ENCODE measurements around the gene ILRUN. TPM values are rescaled to one million over a fixed set of nuclear protein-coding genes. Genes with fewer than 3 reads are reported as not detected.

Gene ILRUN
- total and polyA plus RNA-seq, 8 donors: 43.7 to 82.9 (median 48.3) TPM

DNA sequence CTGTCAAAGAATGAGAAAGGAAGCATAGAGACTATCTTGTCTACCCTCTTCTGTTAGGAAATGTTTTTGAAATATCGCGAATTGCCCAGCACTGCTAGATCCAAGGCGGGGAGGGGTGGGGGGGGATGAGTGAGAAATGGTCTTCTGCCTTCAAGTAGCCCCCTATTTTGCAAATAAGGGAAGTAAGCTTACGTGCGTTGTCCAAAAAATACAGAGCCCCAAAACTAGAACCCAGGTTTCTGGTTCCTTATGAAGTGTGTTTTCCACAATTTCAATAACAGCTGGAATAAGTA lies 923 bp upstream of the ILRUN start:
- Histone ChIP-seq H3K9me3 (no peaks in the 10 kb centered on the region), H3K36me3 (no peaks in the 10 kb centered on the region), H3K27me3 (no peaks in the 10 kb centered on the region), H3K4me1 (peaks cover 6 to 43% of the 10 kb centered on the region in 2 donors), H3K4me3 (peak overlapping the region; percentile 88 to 91), H3K27ac (peak overlapping the region in 1 of 2 donors; percentile 92)
- intact Hi-C loops (cut with DNase I): no loop called here
- ATAC-seq (no peak), DNase-seq (no peak)
- TF ChIP-seq, protein P1, sequence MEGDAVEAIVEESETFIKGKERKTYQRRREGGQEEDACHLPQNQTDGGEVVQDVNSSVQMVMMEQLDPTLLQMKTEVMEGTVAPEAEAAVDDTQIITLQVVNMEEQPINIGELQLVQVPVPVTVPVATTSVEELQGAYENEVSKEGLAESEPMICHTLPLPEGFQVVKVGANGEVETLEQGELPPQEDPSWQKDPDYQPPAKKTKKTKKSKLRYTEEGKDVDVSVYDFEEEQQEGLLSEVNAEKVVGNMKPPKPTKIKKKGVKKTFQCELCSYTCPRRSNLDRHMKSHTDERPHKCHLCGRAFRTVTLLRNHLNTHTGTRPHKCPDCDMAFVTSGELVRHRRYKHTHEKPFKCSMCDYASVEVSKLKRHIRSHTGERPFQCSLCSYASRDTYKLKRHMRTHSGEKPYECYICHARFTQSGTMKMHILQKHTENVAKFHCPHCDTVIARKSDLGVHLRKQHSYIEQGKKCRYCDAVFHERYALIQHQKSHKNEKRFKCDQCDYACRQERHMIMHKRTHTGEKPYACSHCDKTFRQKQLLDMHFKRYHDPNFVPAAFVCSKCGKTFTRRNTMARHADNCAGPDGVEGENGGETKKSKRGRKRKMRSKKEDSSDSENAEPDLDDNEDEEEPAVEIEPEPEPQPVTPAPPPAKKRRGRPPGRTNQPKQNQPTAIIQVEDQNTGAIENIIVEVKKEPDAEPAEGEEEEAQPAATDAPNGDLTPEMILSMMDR (IDR thresholded peaks at IDR 0.05): no peak

- peak; percentile 46 to 91 (median 54) for DNase-seq
- intact Hi-C loops (cut with DNase I): no loop called here
- Histone ChIP-seq H3K4me1 (peaks cover 6 to 52% of the 10 kb centered on the region in 2 donors), H3K27ac (peak overlapping the region; percentile 92 to 93), H3K4me3 (peak overlapping the region; percentile 88 to 91), H3K27me3 (no peaks in the 10 kb centered on the region), H3K36me3 (no peaks in the 10 kb centered on the region), H3K9me3 (no peaks in the 10 kb centered on the region)
- TF ChIP-seq, protein P1 (IDR thresholded peaks at IDR 0.05): no peak
- peak; percentile 63 for ATAC-seq
These were observed 303 bp downstream of the ILRUN start for GRCh38 chr6:34696189-34696738.

- Histone ChIP-seq H3K27me3 (no peaks in the 10 kb centered on the region), H3K36me3 (no peaks in the 10 kb centered on the region), H3K27ac (peak overlapping the region; percentile 92 to 93), H3K9me3 (no peaks in the 10 kb centered on the region), H3K4me1 (peaks cover 6 to 52% of the 10 kb centered on the region in 2 donors), H3K4me3 (peak overlapping the region; percentile 88 to 91)
- DNase-seq: no peak
- TF ChIP-seq, protein P1 (IDR thresholded peaks at IDR 0.05): no peak
- intact Hi-C loops (cut with DNase I): no loop called here
- ATAC-seq: peak; percentile 1
These were observed 808 bp downstream of the ILRUN start for GRCh38 chr6:34695729-34696188.

GRCh38 chr6:34692280-34692679 lies 4.3 kb downstream of the ILRUN start:
- H3K4me1 ChIP-seq: peaks cover 6 to 71% of the 10 kb centered on the region in 2 donors
- TF ChIP-seq, protein P1 (IDR thresholded peaks at IDR 0.05): no peak
- intact Hi-C loops (cut with DNase I): no loop called here

GRCh38 chr6:34689742-34690141 lies 6.8 kb downstream of the ILRUN start:
- H3K4me1 ChIP-seq: peaks cover 5 to 54% of the 10 kb centered on the region in 2 donors
- no peak overlapping the region for H3K27ac ChIP-seq
- no peak for ATAC-seq
- no peak for DNase-seq
- intact Hi-C loops (cut with DNase I): no loop called here
- H3K4me3 ChIP-seq: no peak overlapping the region
- H3K36me3 ChIP-seq: no peaks in the 10 kb centered on the region
- H3K9me3 ChIP-seq: no peaks in the 10 kb centered on the region
- H3K27me3 ChIP-seq: no peaks in the 10 kb centered on the region
- TF ChIP-seq, protein P1 (IDR thresholded peaks at IDR 0.05): no peak

More at GRCh38 chr6:34692280-34692679, 4.3 kb downstream of the ILRUN start:
- no peak overlapping the region for H3K27ac ChIP-seq
- no peaks in the 10 kb centered on the region for H3K9me3 ChIP-seq
- ATAC-seq (no peak), DNase-seq (no peak)
- no peaks in the 10 kb centered on the region for H3K36me3 ChIP-seq
- H3K27me3 ChIP-seq: no peaks in the 10 kb centered on the region
- no peak overlapping the region for H3K4me3 ChIP-seq
